T-helper 2 cell (primary cell): Measurements from ENCODE around the gene MRPL52.
"Not testable (repeated sequence)": the region's sequence is repeated elsewhere in the genome, so short reads cannot be mapped to it uniquely, and the experiment has no call there.

ENCODE experiments used
- DNase-seq, 5 experiments: peaks; one replicate each; pipeline versions ENCODE4 v3.0.0 to v3.0.0-alpha.2; 2012 to 2022
- total RNA-seq, 2 donors: gene quantifications; one replicate each; lab custom pipeline; 2026; lab: John Stamatoyannopoulos, UW

The MRPL52 gene
- 15.0 to 21.5 reads per million in 2 donors for total RNA-seq

DNA sequence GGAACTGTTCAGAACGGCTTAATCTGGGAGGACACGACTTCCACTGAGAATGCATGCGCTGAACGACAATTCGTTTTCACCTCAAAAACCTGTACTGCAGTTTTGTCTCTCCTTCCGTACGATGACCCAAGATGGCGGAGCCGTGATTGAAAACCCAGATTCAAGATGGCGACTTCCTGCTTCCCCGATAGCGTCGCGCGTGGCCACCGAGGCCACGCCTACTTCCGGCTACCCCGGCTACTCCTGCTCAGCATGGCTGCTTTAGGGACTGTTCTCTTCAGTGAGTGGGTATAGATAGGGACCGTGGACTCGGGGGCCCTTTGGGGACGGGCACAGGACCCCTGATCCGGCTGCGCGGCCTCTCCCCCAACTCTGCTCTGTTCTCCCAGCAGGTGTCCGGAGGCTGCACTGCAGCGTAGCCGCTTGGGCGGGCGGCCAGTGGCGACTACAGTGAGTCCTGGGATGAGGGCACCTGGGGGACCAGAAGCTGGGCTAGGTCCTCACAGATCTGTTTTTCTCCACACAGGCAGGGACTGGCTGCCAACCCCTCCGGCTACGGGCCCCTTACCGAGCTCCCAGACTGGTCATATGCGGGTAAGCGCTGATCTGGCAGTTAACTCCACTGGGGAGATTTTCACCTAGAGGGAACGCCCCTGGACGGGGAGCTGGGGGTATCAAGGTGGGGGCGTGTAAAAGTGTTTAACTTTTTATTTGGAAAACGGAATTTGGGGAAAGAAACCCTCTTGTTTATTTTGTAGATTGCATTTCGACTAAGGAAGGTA, at the start of gene MRPL52:
Gene MRPL52, plus strand, starts transcription at position 227 of the 782 bp plus-strand sequence. Its CDS starts 26 bp downstream, at position 253.
- peak; percentile 70 to 96 (median 85) for DNase-seq

DNA sequence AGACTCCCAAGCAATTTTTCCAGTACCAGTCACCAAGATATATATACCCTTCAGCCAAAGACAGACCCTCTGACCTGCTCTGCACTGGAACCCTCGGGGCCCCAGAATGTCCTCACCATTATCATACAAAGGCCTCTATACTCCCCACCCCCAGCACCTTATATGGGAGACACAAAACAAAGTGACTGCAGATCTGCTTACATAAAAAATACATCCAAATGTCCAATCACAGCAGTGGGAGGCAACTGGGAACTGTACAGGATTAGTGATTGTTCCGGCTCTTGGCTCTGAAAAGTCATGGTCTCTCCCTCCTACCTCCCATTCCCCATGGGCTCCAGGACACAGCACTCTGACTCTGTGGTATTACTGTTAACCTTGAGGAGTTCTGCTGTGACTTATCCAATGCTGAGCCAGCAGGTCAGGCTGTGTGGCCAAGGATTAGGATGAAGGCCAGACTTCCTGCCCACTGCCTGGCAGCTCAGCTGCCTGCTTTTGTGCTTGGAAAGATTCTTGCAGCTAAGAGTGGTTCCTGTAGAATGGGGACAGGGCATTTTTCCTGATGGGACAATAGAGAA, 49.5 kb upstream of the MRPL52 start:
- DNase-seq: no peak

DNA sequence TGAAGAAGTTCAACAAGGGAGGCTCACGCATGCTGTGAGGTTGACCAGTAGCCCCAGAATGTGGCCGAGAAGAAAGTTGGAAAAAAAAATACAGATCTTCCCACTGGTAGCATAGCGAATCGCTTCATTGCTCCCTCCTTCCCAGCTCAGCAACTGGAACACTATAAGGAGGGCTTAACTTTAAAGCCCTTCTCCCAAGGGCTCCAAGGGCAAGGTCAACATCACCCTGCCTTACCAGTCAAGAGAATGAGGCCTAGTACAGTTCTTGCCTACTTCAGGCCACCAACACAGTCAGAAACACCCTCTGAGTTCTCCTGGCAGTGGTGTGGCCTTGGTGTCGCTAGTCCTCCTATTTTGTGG, 48.8 kb upstream of the MRPL52 start:
- DNase-seq: no peak

DNA sequence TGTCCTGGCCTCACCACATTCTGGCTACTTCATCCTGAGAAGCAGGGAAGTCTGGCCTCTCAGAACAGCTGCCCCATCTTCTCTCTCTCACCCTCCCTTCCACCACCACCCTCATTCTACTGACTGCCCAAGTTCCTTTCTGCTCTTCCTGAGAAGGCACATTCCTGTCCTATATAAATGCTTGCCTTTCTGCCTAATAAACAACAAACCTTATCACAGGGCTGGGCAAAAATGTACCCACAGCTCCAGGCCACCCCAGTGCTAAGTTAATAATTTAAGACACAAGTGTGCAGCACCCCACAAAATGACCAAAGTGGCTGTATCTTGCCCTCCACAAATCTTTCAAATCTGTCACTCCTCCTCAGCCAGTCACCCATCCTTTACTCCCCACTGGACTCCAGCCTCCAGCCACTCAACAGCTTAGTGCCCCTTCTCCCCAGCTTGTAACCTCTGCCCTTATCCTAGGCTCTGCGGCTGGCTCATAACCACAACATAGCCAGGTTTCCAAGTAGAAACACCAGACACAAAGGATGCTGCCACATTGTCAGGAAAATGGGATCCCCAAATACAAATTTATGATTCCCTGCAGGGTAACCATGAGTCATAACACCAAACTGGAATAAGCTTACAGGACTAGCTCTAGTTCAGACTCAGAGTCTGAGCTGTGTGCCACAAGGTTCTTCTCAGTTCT, 48.2 kb upstream of the MRPL52 start:
- no peak for DNase-seq

DNA sequence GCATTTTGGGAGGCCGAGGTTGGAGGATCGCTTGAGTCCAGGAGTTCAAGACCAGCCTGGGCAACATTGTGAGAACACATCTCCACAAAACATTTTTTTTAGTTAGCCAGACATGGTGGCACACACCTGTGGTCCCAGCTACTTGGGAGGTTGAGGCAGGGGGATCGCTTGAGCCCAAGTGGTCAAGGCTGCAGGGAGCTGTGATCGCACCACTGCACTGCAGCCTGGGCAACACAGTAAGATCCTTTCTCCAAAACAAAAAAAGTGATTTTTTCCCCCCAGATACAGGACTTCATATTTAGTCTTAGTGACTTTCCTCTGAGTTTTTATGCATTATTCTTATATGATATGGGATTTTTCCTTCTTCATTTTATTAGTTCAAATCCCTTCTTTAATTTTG, 43.0 kb upstream of the MRPL52 start:
- no peak for DNase-seq

DNA sequence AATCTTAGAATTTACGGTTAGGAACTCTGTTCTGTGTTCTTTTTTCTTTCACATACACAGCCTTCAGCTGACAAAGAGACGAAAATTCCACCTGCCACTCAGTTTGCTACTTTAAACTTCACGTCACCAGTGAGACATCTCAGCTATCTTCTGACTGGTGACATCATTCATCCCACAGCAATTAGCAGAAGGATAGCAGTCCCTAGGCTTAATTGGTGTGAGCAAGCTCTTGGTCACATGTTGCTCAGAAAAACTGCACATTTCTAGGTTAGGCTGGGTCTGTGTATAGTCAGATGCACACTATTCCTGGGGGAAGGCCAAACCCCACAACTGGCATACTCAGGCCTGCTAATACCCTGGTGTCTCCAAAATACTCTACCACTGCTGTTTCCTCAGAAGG, 38.4 kb upstream of the MRPL52 start:
- no peak for DNase-seq

DNA sequence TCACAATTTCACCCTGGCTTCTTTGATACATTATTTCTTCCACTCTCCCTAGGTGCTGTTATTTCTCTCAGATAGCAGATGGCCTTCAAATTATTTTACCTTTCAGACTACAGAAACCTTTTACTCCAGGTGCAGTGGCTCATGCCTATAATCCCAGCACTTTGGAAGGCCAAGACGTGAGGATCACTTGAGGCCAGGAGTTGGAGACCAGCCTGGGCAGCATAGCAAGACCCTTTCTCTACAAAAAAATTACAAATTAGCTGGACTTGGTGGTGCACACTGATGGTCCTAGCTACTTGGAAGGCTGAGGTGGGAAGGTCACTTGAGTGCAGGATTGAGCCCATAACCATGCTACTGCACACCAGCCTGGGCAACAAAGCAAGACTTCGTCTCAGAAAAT, 37.5 kb upstream of the MRPL52 start:
- no peak for DNase-seq

DNA sequence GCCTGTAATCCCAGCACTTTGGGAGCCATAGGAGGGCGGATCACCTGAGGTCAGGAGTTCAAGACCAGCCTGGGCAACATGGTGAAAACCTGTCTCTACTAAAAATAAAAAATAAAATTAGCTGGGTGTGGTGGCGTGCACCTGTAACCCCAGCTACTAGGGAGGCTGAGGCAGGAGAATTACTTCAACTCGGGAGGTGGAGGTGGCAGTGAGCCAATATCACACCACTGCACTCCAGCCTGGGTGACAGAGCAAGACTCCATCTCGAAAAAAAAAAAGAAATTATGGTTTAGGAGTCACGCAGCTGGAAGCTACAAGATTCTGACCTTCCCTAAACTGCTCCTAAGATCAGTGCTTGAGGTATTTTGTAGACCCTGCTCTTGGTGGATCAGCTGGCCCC, 36.1 kb upstream of the MRPL52 start:
- DNase-seq: not testable (repeated sequence)

DNA sequence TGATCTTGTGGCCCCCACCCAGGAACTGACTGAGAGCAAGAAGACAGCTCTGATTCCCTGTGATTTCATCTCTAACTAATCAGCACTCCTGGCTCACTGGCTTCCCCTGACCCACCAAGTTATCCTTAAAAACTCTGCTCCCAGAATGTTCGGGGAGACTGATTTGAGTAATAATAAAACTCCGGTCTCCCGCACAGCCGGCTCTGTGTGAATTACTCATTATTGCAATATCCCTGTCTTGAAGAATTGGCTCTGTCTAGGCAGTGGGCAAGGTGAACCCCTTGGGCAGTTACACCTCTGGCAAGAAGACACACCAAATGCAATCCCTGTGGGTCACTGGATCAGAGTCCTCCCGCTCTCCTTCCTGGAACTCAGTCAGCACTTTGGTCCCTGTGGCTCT, 35.7 kb upstream of the MRPL52 start:
- no peak for DNase-seq

DNA sequence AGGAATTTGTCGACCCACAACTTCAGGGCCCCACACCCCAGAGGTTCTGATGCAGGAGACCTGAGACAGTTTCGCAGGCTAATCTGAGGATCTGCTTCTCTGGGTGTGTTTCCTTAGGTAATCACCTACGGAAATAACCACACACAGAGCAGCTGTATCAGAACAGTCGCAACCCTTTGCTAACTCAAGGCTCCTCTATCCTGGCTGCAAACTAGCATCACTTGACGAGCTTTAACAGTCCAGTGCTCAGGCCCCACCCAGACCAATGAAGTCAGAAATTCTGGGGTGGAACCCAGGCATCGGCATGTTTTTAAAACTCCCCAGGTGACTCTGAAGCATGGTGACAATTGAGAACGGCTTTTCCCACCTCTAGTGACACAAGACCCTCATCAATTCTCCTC, 35.1 kb upstream of the MRPL52 start:
- no peak for DNase-seq

DNA sequence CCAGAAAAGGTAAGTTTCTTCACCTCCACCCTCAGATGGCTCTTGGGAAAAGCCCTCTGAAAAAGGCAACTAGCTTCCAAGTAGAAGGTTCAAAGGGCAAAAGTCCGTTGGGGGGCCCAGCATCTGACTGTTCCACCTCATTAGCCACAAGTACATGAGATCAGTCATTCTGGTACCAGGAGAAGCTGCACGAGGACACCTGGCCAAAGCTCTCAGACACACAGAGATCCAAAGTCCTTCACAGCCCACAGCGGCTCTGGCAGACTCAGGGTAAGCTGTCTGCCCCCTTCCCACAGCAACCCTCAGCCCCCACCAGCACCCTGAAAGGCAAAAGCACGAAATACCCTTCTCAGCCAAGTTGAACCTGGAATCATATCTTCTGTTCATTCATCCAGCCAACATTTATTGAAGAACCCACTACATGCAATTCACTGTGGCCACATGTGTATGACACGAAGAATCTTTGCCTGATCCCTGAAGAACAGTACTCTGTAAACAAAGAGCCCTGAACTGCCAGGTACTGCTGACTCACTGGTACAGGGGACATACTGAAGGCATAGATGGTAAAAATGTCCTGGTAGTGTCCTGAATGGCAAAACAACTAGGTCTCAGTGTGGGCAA, 33.5 kb upstream of the MRPL52 start:
- no peak for DNase-seq

DNA sequence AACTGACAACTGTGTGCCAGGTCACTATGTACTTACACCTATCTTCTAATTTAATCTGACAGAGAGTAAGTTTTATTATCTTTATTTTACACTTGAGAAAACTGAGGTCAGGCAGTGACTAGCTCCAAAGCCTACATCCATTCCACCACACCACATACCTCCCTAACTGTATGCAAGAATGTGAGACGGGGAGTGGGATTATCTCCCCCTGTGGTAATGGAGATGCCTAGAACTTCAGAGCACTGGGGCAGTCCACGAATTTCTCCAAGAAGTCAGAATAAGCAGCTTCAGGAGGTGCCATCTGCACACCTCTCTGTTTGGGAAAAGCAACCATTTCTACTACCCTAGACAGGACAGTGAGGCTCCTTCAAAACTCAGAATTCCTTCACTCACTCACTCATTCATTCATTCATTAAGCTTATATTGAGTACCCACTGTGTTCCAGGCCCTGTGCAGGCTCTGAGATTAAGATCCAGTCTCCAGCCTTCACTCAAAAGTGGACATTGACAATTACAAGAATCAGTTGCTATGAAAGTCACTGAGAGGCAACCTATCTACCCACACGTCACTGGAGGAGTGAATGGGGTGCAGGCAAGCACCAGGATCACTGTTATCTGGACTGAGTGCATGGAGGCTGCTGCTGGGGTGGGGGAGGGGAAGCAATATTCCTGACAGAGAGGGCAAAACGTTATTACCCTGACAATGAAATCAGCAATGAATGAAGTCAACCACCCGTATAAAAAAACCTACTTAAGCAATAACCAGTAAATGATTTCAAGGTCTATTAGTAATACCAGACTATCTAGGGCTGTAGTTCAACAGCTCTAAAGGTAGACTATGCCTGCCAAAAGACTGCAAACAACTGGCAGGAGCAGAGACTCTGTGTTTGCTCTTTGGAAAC, 32.4 kb upstream of the MRPL52 start:
- DNase-seq: no peak

DNA sequence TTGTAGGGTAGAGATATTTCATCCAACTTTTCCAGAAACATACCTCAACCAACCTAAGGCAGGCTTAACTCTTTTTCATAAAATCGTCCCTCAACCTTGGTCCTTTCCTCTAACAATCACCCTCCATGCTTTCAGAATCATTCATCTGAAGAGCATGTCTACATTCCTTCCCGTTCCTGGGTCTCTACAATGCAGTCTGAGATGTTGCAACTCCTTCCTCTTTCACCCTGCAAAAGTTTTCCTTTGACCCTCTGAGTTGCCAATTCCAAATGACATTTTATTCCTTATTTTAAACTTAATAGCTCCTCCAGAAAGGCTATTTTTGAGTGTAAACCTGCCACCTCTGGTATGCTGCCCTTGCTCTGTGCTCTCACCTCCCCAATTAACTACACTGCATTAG, 31.2 kb upstream of the MRPL52 start:
- no peak for DNase-seq

DNA sequence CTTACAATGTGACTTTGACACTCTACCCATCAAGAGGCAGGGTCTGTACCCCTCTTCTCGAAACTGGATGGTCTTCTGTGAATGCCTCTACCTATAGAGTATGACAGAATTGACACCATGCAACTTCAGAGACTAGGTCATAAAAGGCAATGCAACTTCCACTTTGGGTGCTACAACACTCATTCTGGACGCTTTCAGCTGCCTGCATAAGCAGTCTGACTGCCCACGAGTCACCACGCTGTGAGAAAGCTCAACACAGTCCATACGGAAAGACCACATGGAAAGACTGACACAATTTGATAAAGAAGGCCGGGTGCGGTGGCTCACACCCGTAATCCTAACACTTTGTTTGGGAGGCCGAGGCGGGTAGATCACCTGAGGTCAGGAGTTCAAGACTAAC, 29.3 kb upstream of the MRPL52 start:
- DNase-seq: no peak

DNA sequence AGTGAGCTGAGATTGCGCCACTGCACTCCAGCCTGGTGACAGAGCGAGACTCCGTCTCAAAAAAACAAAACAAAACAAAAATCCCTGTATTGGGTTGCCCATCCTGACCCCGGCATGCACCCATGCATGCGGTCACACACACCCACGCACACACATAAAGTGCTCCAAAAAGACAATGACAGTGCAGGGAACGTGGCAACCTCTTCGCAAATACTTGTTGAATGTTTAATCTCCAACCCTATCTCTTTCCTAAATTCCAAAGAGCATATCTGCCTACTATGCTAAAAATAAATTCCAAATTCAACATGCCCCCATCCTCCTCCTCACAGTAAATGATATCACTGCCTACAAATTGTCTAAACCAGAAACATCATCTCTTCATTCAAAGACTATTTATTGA, 28.0 kb upstream of the MRPL52 start:
- no peak for DNase-seq

DNA sequence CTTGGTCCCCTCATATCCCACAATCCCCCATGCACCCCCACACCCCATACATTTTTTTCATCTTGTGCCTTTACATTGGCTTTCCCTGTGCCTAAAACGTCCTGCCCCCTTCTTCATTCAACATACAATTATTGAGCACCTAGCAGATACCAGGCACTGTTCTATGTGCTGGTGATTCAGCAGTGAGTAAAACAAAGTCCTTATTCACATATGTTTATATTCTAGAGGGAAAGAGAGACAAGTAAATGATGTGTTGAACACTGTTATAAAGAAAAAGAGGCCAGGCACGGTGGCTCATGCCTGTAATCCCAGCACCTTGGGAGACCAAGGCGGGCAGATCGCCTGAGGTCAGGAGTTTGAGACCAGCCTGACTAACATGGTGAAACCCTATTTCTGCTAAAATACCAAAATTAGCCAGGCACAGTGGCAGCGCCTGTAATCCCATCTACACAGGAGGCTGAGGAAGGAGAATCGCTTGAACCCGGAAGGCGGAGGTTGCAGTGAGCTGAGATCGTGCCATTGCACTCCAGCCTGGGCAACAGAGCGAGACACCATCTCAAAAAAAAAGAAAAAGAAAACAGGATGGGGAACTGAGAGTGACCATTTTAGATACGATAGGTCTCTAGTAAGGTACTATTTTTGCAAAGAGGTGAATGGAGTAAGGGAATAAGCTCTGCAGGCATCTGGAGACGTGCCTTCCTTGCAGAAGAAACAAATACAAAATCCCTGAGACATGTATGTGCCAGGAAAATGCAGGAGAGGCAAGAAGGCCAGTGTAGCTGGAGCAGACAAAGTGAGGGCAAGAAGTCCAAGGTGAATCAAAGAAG, 26.6 kb upstream of the MRPL52 start:
- no peak for DNase-seq

DNA sequence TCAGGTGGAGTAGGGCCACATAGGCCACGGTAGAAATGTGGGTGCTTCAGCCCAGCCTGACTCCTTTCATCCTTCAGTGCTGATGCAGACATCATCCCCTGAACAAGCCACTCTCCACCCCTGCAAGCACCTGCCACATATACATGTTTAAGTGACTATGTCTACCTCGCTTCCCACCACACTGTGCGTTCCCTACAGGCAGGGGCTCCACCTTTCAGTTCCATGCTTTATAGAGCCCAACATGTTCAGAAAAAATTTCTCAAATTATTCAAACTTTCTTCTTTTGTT, 26.1 kb upstream of the MRPL52 start:
- DNase-seq: no peak

DNA sequence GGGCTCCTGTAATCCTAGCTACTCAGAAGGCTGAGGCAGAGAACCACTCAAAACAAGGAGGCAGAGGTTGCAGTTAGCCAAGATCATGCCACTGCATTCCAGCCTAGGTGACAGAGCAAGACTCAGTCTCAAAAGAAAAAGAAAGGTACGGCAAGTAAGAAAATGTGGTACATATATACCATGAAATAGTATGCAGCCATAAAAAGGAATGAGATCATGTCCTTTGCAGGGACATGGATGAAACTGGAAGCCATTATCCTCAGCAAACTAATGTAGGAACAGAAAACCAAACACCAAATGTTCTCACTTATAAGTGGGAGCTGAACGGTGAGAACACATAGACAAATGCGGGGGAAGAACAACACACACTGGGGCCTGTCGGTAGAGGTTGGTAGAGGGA, 24.5 kb upstream of the MRPL52 start:
- DNase-seq: not testable (repeated sequence)

DNA sequence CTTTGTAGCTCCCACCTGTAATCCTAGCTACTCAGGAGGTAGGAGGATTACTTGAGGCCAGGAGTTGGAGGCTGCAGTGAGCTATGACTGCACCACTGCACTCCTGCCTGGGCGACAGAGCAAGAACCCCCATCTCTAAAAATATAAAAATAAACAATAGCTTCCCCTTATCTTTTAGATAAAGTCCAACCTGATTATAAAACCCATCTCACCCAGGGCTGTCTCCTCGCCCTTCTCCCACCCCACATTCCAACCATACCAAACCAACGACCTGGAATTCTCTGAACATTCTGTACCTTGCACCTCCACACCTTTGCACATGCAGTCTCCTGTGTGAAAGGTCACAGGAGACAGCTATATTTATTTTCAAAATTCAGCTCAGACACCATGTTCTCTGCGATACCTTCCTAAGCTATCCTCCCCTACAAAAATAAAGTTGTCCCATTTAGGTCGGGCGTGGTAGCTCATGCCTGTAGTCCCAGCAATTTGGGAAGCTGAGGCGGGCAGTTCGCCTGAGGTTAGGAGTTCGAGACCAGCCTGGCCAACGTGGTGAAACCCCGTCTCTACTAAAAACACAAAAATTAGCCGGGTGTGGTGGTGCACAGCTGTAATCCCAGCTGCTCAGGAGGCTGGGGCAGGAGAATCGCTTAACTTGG, 22.1 kb upstream of the MRPL52 start:
- no peak for DNase-seq

DNA sequence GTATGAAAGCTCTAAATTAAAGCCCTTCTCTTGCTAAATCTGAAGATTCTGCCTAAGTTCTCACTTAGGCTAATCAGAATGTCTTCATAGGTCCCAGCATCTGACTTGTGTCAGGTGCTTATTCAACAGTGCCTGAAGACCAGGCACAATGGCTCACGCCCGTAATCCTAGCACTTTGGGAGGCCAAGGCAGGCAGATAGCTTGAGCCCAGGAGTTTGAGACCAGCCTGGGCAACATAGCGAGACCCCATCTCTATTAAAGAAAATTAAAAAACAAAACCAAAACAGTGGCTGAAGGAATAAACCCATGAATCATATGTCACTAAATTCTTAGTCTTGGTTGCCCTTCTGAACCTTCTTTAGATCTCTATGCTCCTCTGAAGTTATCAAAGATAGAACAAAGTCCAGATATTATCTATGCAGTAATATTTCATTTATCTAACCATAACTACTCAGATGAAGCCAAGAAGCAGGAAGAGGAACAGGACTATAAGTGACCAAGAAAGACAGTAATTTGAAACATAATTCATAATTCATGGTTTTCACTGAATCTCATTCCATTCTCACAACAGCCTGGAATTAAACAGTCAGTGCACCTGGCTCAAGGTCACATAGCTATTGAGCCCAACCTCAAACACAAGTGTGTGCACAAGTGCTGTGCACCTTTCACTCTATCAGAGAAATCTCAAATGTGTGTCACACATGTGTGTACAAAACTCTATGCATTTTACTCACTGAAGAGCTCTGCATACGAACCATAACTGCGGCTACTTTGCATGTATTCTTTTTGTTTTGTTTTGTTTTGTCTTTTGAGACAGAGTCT, 21.1 kb upstream of the MRPL52 start:
- no peak for DNase-seq
